AG08395 (cell line): ENCODE results near the gene RMDN2.
A peak's percentile ranks its signal among the peaks of the same experiment; 100 is the strongest.
"Not testable (repeated sequence)": the region's sequence is repeated elsewhere in the genome, so short reads cannot be mapped to it uniquely, and the experiment has no call there.

Experiments used
- DNase-seq: peaks from one replicate; pipeline ENCODE4 v3.0.0; 2012; ENCODE audit warnings: mixed read lengths, low spot score

The RMDN2 gene

DNA sequence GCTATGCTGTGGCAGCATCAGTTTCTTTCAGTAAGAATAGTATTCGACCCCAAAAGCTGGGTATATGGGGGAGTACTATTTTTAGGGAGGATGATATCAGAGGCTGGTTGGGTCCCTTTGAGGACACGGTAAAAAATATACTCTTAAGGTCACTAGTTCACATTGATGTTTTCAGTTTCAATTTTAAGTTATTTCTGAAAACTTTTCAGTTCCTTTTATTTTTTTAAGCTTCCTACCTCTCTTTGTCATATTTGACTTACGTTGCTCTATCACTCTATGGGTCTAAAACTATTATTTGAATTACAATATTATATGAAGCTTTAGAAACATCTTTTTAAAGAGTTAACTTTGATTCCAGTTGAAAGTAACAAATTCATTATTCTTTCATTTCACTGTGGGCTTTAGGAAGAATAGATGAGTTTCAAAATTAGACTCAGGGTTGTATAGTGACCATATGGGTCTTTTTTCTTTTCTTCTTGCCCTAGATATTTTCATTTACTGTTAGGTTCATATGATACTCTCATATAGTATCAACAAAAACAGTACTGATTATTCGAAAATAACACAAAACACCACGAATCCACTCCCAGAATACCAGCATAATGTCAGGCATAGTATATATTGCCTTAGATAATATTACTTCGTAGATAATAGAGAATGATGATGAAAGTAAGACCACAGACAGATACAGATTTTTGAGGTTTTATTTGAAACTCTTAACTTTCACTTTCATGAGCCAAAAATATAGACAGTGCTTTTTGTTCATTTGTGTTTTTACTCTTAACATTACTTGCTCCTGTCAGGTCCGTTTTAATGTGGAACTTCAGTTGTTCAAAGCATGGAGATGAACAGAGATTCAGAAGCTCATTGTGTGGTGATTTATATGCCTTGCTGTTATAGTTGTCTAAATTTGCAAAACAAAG, 9.8 kb downstream of the RMDN2 start:
- no peak for DNase-seq

DNA sequence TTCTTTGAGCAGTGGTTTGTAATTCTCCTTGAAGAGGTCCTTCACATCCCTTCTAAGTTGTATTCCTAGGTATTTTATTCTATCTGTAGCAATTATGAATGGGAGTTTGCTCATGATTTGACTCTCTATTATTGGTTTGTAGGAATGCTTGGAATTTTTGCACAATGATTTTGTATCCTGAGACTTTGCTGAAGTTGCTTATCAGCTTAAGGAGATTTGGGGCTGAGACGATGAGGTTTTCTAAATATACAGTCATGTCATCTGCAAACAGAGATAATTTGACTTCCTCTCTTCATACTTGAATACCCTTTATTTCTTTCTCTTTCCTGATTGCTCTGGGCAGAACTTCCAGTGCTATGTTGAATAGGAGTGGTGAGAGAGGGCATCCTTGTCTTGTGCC, 12.5 kb downstream of the RMDN2 start:
- not testable (repeated sequence) for DNase-seq

DNA sequence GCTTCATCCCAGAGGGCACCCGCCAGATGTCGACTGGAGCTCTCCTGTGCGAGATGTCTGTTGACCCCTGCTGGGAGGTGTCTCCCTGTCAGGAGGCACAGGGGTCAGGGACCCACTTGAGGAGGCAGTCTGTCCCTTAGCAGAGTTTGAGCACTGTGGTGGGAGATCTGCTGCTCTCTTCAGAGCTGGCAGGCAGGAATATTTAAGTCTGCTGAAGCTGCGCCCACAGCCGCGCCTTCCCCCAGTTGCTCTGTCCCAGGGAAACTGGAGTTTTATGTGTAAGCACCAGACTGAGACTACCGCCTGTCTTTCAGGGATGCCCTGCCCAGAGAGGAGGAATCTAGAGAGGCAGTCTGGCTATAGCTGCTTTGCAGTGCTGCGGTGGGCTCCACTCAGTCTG, 16.2 kb downstream of the RMDN2 start:
- not testable (repeated sequence) for DNase-seq

DNA sequence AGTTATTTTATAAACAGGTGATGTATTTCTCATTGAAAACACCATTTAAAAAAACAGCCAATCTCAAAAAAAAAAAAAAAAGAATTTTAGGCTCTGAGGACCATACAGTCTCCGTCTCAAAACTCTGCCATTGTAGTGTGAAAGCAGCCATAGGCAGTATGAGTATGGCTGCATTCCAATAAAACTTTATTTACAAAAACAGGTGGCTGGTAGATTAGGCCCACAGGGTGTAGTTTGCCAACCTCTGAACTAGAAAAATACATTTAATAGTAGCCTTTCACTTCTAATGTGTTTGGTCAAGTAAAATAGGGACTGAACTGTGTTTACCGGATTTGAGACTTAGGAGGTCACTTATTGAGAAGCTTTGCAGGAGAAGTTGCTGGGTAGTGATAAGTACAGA, 19.2 kb downstream of the RMDN2 start:
- DNase-seq: no peak

DNA sequence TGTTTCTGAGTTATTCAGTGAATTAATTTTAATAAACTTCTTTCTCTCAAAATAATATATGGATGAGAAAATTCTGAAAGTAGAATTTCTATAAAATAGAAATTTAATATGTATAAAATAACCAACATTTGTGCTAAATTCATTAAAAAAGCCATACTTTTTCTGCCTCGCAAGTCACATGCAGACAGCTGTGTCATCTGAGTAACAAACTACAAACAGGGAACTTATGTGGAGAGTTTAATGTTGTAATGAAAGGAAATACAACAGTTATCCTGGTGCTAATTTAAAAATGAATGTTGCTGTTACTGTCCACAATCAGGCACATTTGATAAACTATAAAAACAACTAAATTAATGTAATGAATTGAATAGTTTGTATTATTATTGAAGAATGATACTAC, 22.2 kb downstream of the RMDN2 start:
- no peak for DNase-seq

DNA sequence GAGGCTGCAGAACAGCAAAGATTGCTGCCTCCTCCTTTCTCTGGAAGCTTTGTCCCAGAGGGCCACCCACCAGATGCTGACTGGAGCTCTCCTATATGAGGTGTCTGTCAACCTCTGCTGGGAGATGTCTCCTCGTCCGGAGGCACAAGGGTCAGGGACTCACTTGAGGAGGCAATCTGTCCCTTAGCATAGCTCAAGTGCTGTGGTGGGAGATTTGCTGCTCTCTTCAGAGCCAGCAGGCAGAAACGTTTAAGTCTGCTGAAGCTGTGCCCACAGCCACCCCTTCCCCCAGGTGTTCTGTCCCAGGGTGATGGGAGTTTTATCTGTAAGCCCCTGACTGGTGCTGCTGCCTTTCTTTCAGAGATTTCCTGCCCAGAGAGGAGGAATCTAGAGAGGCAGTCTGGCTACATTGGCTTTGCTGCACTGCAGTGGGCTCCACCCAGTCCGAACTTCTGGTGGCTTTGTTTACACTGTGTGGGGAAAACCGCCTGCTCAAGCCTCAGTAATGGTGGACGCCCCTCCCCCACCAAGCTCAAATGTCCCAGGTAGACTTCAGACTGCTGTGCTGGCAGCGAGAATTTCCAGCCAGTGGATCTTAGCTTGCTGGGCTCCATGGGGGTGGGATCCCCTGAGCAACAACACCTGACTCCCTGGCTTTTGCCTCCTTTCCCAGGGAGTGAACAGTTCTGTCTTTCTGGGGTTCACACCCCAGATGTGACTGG, 37.1 kb downstream of the RMDN2 start:
- DNase-seq: not testable (repeated sequence)

DNA sequence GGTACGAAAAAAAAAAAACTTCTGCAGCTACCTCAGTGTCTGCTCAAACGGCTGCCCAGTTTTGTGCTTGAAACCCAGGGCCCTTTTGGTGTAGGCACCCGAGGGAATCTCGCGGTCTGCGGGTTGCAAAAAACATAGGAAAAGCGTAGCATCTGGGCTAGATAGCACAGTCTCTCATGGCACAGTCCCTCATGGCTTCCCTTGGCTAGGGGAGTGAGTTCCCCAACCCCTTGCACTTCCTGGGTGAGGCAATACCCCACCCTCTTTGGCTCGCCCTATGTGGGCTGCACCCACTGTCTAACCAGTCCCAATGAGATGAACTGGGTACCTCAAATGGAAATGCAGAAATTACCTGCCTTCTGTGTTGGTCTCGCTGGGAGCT, 37.6 kb downstream of the RMDN2 start:
- DNase-seq: not testable (repeated sequence)

DNA sequence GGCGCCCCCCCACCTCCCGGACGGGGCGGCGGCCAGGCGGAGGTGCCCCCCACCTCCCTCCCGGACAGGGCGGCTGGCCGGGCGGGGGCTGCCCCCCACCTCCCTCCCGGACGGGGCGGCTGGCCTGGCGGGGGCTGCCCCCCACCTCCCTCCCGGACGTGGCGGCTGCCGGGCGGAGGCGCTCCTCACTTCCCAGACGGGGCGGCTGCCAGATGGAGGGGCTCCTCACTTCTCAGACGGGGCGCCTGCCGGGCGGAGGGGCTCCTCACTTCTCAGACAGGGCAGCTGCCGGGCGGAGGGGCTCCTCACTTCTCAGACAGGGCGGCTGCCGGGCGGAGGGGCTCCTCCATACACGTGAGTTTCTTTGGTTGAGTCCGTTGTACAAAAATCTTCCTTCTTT, 38.8 kb downstream of the RMDN2 start:
- DNase-seq: not testable (repeated sequence)

DNA sequence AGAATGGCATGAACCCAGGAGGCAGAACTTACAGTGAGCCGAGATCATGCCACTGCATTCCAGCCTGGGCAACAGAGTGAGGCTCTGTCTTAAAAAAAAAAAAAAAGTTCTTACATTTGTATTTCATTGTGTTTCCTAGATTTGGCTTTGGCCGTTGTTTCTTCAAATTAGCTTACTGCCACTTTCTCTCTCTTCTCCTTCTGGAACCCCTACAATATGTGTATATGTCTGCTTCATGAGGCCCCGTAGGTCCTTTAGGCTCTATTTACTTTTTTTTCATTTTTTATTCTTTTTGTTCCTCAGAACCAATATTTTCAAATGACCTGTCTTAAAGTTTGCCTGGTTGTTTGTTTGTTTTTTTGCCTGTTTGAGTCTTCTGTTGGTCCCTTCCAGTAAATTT, 41.2 kb downstream of the RMDN2 start:
- no peak for DNase-seq

DNA sequence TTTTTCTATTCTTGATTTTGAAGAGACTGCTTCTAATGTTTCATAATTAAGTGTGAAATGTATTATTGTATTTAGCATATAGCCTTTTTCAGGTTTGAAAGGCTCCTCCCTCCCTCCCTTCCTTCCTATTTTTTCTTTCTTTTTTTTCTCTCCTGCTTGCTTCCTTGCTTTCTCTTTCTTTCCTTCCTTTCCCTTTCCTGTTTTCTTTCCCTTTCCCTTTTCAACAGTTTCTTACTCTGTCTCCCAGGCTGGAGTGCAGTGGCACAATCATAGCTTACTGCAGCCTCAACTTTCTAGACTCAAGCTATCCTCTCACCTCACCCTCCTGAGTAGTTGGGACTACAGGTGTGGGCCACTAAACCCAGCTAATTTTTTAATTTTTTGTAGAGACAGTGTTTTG, 44.6 kb downstream of the RMDN2 start:
- no peak for DNase-seq

DNA sequence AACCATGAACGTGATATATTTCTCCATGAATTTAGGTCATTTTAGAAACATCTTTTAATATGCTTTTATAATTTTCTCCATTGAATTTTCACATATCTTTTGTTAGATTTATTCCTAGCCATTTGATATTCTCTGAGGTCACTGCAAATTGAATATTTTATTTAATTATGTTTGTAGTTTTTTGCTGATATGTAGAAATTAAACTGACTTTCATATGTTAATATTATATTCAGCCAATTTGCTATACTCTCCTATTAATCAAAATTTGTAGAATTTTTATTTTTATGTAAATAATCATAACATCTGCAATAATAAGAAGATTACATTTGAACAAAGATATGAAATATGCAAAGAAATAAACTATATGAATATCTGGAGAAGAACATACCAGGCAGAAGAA, 46.9 kb downstream of the RMDN2 start:
- no peak for DNase-seq

DNA sequence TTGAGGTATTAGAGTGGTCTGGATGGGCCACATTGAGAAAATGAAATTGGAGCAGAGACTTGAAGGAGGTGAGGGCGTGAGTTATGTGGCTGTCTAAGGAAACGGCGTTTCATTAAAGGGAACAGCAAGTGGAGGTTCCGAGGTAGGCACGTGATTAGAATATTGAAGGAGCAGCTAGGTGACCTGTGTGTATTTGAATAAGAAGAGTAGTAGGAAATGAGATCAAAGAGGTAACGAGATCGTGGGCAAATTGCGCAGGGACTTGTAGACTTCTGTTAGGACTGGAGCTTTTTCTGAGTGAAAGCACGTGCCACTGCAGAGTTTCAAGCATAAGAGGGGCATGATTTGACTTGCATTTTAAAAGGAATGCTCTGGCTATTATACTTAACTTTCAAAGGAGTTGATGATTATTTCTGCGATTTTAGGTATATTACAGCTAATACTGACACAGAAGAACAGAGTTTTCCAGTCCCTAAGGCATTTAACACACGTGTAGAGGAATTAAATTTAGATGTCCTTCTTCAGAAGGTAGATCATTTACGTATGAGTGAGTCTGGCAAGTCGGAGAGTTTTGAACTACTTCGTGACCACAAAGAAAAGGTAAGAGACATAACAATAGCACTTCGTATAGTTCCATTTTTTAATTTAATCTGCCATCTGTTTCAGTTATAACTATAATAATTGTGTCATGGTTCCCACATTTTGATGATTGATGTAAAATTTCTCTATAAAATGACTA, 48.7 kb downstream of the RMDN2 start:
- no peak for DNase-seq

DNA sequence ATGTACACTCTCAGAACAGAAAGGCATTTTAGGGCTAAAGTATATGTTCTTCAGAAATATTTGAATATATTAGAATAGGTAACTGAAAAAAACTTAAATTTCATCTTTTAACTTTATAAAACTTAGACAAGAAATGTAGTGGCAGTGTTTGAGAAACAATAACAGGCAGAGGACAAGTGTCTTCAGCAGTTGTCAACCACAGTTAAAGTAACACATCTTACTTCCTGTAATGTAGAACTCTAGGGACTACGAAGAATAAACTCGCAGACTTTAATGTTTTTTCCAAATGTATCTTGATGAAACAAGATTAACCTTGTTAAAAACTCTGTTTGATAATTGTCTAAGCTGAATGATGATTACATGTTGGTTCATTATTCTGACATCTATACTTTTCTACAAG, 50.7 kb downstream of the RMDN2 start:
- DNase-seq: no peak

DNA sequence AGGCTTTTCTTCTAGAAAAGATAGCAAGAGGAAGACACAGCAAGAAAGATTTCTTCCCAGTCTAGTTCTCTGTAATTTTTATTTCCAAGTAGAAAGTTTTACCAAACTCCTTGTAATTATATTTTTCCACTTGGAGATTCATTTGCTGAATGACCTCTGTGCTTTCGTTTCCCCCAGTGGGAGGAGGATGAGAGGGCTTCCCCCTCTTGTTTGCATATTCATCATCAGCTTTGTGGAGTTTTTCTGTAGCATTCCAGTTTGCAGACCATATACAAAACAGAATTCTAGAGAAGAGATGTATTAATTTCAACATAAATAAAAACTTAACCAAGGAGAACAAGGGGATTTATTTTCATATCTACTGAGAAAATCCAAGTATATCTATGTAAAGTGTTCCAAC, 51.3 kb downstream of the RMDN2 start:
- DNase-seq: no peak

DNA sequence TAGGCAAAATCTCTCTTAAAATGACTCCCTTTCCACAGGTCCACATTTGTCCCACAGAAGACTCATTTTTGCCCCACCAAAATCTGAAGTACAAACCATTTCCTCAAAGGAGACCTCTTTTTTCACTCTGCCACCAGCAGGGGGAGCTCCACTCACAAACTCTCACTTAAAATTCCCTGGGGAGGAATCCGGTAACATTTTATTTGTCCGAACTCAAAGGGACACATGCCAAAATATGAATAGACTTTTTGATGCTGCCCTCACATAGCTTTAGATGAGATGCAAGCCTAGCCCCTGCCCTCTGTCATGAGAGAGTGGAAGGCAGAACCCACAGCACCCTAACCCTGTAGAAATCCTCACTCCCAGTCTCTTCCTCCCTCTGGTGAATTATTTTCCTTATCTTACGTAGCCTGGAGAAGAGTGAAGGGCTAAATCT, 57.1 kb downstream of the RMDN2 start:
- DNase-seq: peak; percentile 56

DNA sequence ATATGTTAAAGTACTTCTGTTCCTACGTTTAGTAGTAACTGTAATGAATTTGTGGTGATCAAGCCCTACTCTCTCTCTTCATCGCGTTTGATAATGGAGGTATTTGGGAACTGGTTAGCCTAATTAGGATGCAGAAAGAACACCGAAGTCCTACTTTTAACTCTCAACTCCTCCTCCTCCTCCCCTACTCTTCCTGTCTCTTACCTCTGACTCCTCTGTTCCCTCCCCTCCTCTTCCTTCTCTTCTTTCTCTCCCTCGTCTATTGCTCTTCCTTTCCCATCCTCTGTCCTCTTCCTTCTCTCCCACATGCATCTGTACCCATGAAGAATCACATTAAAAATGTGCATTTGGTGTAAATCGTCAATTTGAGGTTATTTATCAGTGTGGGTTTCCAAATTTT, 57.8 kb downstream of the RMDN2 start:
- DNase-seq: no peak

DNA sequence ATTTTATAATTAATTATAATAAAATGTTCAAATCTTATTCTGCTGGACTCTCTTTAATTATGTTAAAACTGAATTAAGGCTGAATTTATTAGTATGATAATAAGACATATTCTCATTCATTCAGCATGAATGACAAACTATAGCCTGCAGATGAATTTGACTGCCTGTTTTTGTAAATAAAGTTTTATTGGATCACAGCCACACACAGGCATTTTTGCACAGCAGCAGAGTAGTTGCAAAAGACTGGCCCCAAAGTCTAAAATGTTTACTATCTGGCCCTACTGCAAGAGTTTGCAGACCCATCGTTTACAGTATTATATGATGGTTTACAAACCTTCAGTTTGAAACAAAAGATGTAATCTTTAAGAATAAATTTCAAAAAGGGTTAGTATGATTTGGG, 58.6 kb downstream of the RMDN2 start:
- no peak for DNase-seq

DNA sequence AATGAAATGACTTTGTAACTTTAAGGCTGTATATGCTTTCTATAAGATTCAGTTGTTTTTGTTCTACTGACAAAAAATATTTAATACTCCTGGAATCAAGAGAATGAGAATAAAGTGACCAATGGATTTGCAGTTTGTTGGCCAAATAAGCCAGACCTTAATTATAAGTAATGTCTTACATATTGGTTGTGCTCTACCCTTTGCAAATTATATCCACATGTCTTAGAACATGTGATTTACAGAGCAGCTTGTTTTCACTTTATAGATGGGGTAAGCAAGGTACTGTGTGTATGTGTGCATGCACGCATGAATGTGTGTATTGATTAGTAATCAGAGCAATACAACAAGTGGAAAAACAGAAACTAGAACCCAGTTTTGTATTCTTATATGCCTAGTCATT, 59.1 kb downstream of the RMDN2 start:
- DNase-seq: no peak

DNA sequence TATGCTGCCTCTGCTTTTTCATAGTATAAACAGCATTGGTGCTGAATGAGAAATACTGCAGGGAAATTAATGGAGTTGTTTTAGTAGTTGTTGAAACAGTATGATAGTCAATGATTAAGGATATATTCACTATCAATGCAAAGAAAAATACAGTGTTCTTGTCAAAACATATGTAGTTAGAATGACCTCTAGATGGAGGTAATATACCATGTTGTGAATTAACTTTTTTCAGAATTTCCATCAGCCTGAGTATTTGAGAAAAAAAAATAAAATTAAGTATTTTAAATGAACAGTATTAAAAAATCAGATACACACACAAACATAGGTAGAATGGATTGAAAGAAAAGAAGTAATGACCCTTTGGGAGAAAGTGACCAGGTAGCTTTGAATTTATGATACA, 59.5 kb downstream of the RMDN2 start:
- no peak for DNase-seq

DNA sequence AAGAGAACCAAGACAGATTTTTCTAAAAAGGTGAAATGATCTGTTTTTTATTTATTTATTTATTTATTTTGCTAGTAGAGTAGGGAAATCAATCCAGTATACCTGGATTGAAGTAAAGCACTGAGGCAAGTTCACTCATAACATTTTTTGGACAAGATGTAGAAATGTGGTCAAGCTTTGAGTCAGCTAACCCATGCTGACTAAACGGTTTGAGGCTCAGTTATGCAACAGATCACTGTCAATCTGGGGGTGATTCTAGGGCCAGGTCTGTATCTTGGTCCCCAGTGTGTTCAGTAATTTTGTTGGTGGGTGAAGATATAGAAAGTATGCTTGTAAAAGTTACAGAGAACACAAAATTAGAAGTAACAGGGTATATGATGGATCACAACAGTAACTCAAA, 60.2 kb downstream of the RMDN2 start:
- DNase-seq: peak; percentile 52

DNA sequence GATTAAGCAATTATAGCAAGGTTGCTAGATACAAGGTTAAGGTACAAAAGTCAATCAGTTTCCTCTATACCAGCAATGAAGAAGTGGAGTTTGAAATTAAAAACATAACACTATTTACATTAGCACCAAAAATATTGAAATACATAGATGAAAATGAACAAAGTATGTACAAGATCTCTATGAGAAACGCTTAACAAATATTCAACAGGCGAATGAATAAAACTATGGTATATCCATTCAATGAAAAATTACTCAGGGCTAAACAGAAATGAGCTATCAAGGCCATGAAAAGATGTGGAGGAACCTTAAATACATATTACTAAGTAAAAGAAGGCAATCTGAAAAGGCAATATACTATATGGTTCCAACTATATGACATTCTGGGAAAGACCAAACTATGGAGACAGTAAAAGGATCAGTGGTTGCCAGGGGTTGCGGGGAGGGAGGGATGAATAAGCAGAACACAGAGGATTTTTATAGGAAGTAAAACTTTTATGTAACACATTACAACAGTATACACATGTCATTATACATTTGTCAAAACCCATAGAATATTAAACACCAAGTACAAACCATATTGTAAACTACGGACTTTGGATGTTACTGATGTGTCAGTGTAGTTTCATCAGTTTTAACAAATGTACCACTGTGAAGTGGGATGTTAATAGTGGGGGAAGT, 62.1 kb downstream of the RMDN2 start:
- no peak for DNase-seq

DNA sequence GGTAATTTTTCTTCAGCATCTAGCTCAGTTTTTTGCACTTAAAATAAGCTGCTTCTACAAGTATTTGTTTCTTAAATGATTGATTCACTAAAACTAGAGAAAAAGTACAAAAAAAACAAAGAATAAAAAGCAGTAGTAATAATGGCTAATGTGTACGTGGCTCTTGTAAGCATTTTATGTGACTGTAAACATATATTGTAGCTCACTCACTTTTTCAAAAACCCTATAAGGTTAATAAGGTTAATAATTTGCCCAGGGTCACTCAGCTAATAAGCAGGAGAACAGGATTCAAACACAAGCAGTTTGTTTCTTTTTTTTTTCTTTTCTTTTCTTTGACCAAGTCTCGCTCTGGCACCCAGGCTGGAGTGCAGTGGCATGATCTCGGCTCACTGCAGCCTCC, 67.5 kb downstream of the RMDN2 start:
- DNase-seq: no peak
